HEK293 (cell line): ENCODE results near the gene PIK3R1.

Experiments used
- CTCF ChIA-PET: fragments of 350-600 bp; formaldehyde crosslinking; extraction: SDS; loops from one replicate; lab custom pipeline; 2021; ENCODE audit warnings: antibody characterized with exemption; lab: Yijun Ruan, JAX
- POLR2A ChIA-PET: fragments of 300-600 bp; formaldehyde crosslinking; extraction: SDS; loops from one replicate; lab custom pipeline; 2020; ENCODE audit warnings: antibody characterized with exemption, inconsistent platforms; lab: Yijun Ruan, JAX
- H3K27ac ChIP-seq: fragments of 200-500 bp; sonication (Bioruptor generic); 2 replicates; pipeline ENCODE4 v1.5.1; 2014; ENCODE audit warnings: low read depth, low read length, control low read depth, inconsistent platforms; ENCODE audit errors: extremely low read depth
- H3K36me3 ChIP-seq, 2 experiments: fragments of 200-500 bp in 1 of 2; sonication (Bioruptor generic) in 1 of 2; 1 replicate in 1 of 2; 2 replicates in 1 of 2; pipeline ENCODE4 v1.5.1; 2014 to 2017; ENCODE audit warnings: inconsistent platforms in 2 of 2, low read length in 2 of 2; ENCODE audit not compliant: control insufficient read depth in 2 of 2, insufficient read depth in 1 of 2
- H3K4me1 ChIP-seq: fragments of 200-500 bp; sonication (Bioruptor generic); 2 replicates; pipeline ENCODE4 v1.5.1; 2014; ENCODE audit warnings: mild to moderate bottlenecking, low read length, inconsistent platforms; ENCODE audit not compliant: control insufficient read depth, insufficient read depth
- H3K4me3 ChIP-seq: 2 replicates; pipeline ENCODE4 v1.5.1; 2011; ENCODE audit warnings: low read depth, mild to moderate bottlenecking, control low read depth, low read length, moderate library complexity
- H3K9me3 ChIP-seq: fragments of 200-500 bp; sonication (Bioruptor generic); 2 replicates; pipeline ENCODE4 v1.5.1; 2014; ENCODE audit warnings: low read depth, low read length, inconsistent platforms; ENCODE audit not compliant: control insufficient read depth, insufficient read depth
- GFI1B ChIP-seq: fragments of 450-650 bp; formaldehyde crosslinking; IDR thresholded peaks from 2 replicates; pipeline ENCODE4 v1.5.1; 2016; ENCODE audit warnings: missing biosample characterization, missing genetic modification characterization
- HOXA7 ChIP-seq: sonication (generic); formaldehyde crosslinking; IDR thresholded peaks from 2 replicates; pipeline ENCODE4 v1.8.1; 2022; ENCODE audit warnings: missing genetic modification reagents, borderline replicate concordance
- KLF8 ChIP-seq: fragments of 450-650 bp; formaldehyde crosslinking; IDR thresholded peaks from 2 replicates; pipeline ENCODE4 v1.5.1; 2016; ENCODE audit warnings: missing biosample characterization, missing genetic modification characterization
- REPIN1 ChIP-seq: fragments of 450-650 bp; formaldehyde crosslinking; IDR thresholded peaks from 2 replicates; pipeline ENCODE4 v1.5.1; 2017; ENCODE audit warnings: missing biosample characterization, missing genetic modification characterization, low read depth
- SETDB1 ChIP-seq: IDR thresholded peaks from one replicate; pipeline ENCODE4 v1.6.1; 2017; ENCODE audit warnings: mild to moderate bottlenecking, low read length, moderate library complexity, mixed read lengths; ENCODE audit not compliant: insufficient read length
- ZNF174 ChIP-seq: fragments of 450-650 bp; formaldehyde crosslinking; IDR thresholded peaks from 2 replicates; pipeline ENCODE4 v1.5.0; 2017; ENCODE audit warnings: missing biosample characterization, mild to moderate bottlenecking, missing genetic modification characterization
- ZNF211 ChIP-seq: fragments of 450-650 bp; formaldehyde crosslinking; IDR thresholded peaks from 2 replicates; pipeline ENCODE4 v1.5.1; 2016; ENCODE audit warnings: low read depth, missing biosample characterization, missing genetic modification characterization
- ZNF24 ChIP-seq: fragments of 450-650 bp; formaldehyde crosslinking; IDR thresholded peaks from 2 replicates; pipeline ENCODE4 v1.5.1; 2016; ENCODE audit warnings: missing biosample characterization, missing genetic modification characterization
- ZNF335 ChIP-seq: fragments of 450-650 bp; formaldehyde crosslinking; conservative IDR thresholded peaks from 2 replicates; pipeline ENCODE4 v1.5.1; 2016; ENCODE audit warnings: missing biosample characterization, missing genetic modification characterization
- ZNF561 ChIP-seq: fragments of 450-650 bp; IDR thresholded peaks from 2 replicates; pipeline ENCODE4 v1.5.1; 2018; ENCODE audit warnings: missing biosample characterization, missing genetic modification characterization, borderline replicate concordance
- ZNF624 ChIP-seq: fragments of 450-650 bp; formaldehyde crosslinking; IDR thresholded peaks from 2 replicates; pipeline ENCODE4 v1.5.1; 2017; ENCODE audit warnings: missing biosample characterization, missing genetic modification characterization
- ZNF629 ChIP-seq: fragments of 450-650 bp; formaldehyde crosslinking; IDR thresholded peaks from 2 replicates; pipeline ENCODE4 v1.5.1; 2017; ENCODE audit warnings: missing biosample characterization, missing genetic modification characterization
- ZNF707 ChIP-seq: fragments of 450-650 bp; formaldehyde crosslinking; IDR thresholded peaks from 2 replicates; pipeline ENCODE4 v1.5.1; 2016; ENCODE audit warnings: missing biosample characterization, missing genetic modification characterization
- TF ChIP-seq, protein P1 (sequence below): fragments of 450-650 bp; formaldehyde crosslinking; IDR thresholded peaks from 2 replicates; pipeline ENCODE4 v1.5.1; 2017; ENCODE audit warnings: missing biosample characterization, mild to moderate bottlenecking, missing genetic modification characterization, moderate library complexity
- TF ChIP-seq, protein P2 (sequence below): fragments of 450-650 bp; formaldehyde crosslinking; IDR thresholded peaks from 2 replicates; pipeline ENCODE4 v1.5.1; 2016; ENCODE audit warnings: missing biosample characterization, missing genetic modification characterization
- TF ChIP-seq, protein P3 (sequence below): fragments of 450-650 bp; formaldehyde crosslinking; IDR thresholded peaks from 2 replicates; pipeline ENCODE4 v1.5.1; 2016; ENCODE audit warnings: missing biosample characterization, missing genetic modification characterization
- TF ChIP-seq, protein P4 (sequence below): fragments of 450-650 bp; formaldehyde crosslinking; IDR thresholded peaks from 2 replicates; pipeline ENCODE4 v1.5.1; 2016; ENCODE audit warnings: missing biosample characterization, missing genetic modification characterization
- TF ChIP-seq, protein P5 (sequence below): fragments of 450-650 bp; formaldehyde crosslinking; IDR thresholded peaks from 2 replicates; pipeline ENCODE4 v1.5.1; 2016; ENCODE audit warnings: missing biosample characterization, missing genetic modification characterization
- TF ChIP-seq, protein P6 (sequence below): fragments of 450-650 bp; formaldehyde crosslinking; IDR thresholded peaks from 2 replicates; pipeline ENCODE4 v1.5.1; 2016; ENCODE audit warnings: missing biosample characterization, missing genetic modification characterization

PIK3R1 gene

DNA sequence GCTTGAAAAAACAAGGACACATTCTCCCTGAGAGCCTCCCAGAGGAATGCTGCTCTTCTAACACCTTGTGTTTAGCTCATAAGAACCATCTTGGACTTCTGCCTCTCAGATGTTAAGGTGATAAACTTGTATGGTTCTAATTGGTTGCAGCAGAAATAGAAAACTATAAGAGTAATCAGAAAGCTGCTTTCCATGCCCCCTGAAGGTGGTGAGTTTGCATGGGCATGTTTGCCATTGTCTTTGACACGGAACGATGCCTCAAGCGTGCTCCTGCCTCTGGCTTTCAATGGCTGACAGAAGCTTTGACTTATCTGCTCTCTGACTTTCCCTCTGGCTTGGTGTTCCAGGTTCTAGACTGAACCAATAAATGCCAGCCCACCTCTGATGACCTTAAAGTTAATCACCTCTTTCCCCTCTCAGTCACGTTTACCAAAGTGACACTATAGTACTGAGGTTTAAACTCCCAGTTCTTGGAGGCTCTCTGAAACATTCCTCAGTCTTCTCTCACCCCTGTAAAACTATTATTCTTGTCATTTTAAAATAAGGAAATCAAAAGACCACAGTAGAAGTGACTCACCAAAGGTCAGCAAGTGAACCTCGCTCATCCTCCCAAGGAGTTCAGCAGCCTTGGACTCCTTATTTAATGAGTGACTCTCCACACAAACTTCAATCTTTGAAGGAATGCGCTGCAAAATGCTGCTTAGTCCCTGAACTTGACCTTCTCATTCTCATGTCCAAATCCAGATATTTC is 103.6 kb downstream of the PIK3R1 start:
- no peak overlapping the region for H3K27ac ChIP-seq
- H3K9me3 ChIP-seq: no peaks in the 10 kb centered on the region
- H3K4me1 ChIP-seq: no peaks in the 10 kb centered on the region
- POLR2A ChIA-PET: no interaction called here
- no peaks in the 10 kb centered on the region for H3K36me3 ChIP-seq
- H3K4me3 ChIP-seq: no peak overlapping the region
- CTCF ChIA-PET: interaction anchor here (0.6 kb wide), 1 partner anchor 362 kb away, joined by 3 read pairs; no protein-coding TSS in a partner anchor
- no peak for TF ChIP-seq ZNF624 (tag by site-specific recombination)

DNA sequence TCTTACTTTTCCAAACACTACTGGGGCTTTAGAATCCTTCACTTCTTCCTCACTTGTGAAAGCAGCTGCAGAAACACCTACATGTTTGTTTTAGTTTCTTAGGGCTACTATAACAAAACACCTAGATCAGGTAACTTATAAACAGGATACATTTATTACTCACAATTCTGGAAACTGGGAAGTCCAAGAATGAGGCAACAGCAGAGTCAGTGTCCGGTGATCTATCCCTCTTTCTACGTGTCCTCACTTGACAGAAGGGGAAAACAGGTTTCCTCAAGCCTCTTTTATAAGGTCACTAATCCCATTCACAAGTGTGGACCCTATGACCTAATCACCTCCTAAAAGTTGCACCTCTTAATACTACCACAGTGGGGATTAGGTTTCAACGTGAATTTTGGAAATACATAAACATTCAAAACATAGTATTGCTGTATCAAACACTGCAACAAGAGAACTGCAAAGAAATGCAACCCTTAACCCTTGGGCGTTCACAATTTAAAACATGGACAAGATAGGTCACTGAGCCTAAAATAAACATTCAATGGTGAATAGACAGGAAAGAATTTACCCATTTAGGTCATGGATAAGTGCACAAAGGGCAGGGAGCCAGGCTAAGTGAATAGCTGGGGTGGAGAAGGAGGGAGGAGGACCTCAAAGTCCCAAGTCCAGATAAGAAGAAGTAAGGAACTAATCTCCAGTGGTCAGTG is 104.3 kb downstream of the PIK3R1 start:
- no peaks in the 10 kb centered on the region for H3K9me3 ChIP-seq
- ChIA-PET POLR2A (no interaction called here), CTCF (interaction anchor here (1.4 kb wide), 1 partner anchor 33 kb away, joined by 4 read pairs; no protein-coding TSS in a partner anchor)
- no peaks in the 10 kb centered on the region for H3K36me3 ChIP-seq
- TF ChIP-seq, protein P1, sequence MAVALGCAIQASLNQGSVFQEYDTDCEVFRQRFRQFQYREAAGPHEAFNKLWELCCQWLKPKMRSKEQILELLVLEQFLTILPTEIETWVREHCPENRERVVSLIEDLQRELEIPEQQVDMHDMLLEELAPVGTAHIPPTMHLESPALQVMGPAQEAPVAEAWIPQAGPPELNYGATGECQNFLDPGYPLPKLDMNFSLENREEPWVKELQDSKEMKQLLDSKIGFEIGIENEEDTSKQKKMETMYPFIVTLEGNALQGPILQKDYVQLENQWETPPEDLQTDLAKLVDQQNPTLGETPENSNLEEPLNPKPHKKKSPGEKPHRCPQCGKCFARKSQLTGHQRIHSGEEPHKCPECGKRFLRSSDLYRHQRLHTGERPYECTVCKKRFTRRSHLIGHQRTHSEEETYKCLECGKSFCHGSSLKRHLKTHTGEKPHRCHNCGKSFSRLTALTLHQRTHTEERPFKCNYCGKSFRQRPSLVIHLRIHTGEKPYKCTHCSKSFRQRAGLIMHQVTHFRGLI (tag by site-specific recombination): no peak
- TF ChIP-seq, protein P2, sequence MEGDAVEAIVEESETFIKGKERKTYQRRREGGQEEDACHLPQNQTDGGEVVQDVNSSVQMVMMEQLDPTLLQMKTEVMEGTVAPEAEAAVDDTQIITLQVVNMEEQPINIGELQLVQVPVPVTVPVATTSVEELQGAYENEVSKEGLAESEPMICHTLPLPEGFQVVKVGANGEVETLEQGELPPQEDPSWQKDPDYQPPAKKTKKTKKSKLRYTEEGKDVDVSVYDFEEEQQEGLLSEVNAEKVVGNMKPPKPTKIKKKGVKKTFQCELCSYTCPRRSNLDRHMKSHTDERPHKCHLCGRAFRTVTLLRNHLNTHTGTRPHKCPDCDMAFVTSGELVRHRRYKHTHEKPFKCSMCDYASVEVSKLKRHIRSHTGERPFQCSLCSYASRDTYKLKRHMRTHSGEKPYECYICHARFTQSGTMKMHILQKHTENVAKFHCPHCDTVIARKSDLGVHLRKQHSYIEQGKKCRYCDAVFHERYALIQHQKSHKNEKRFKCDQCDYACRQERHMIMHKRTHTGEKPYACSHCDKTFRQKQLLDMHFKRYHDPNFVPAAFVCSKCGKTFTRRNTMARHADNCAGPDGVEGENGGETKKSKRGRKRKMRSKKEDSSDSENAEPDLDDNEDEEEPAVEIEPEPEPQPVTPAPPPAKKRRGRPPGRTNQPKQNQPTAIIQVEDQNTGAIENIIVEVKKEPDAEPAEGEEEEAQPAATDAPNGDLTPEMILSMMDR (tag by site-specific recombination): no peak
- TF ChIP-seq, protein P3, sequence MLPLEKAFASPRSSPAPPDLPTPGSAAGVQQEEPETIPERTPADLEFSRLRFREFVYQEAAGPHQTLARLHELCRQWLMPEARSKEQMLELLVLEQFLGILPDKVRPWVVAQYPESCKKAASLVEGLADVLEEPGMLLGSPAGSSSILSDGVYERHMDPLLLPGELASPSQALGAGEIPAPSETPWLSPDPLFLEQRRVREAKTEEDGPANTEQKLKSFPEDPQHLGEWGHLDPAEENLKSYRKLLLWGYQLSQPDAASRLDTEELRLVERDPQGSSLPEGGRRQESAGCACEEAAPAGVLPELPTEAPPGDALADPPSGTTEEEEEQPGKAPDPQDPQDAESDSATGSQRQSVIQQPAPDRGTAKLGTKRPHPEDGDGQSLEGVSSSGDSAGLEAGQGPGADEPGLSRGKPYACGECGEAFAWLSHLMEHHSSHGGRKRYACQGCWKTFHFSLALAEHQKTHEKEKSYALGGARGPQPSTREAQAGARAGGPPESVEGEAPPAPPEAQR (tag by site-specific recombination): no peak
- no peak for TF ChIP-seq ZNF624 (tag by site-specific recombination)
- no peak for TF ChIP-seq ZNF335 (tag by site-specific recombination)
- TF ChIP-seq ZNF629: no peak
- no peak for TF ChIP-seq ZNF707 (tag by site-specific recombination)
- no peak for TF ChIP-seq ZNF211 (tag by site-specific recombination)
- TF ChIP-seq, protein P4, sequence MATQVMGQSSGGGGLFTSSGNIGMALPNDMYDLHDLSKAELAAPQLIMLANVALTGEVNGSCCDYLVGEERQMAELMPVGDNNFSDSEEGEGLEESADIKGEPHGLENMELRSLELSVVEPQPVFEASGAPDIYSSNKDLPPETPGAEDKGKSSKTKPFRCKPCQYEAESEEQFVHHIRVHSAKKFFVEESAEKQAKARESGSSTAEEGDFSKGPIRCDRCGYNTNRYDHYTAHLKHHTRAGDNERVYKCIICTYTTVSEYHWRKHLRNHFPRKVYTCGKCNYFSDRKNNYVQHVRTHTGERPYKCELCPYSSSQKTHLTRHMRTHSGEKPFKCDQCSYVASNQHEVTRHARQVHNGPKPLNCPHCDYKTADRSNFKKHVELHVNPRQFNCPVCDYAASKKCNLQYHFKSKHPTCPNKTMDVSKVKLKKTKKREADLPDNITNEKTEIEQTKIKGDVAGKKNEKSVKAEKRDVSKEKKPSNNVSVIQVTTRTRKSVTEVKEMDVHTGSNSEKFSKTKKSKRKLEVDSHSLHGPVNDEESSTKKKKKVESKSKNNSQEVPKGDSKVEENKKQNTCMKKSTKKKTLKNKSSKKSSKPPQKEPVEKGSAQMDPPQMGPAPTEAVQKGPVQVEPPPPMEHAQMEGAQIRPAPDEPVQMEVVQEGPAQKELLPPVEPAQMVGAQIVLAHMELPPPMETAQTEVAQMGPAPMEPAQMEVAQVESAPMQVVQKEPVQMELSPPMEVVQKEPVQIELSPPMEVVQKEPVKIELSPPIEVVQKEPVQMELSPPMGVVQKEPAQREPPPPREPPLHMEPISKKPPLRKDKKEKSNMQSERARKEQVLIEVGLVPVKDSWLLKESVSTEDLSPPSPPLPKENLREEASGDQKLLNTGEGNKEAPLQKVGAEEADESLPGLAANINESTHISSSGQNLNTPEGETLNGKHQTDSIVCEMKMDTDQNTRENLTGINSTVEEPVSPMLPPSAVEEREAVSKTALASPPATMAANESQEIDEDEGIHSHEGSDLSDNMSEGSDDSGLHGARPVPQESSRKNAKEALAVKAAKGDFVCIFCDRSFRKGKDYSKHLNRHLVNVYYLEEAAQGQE: no peak
- no peak for TF ChIP-seq ZNF561 (tag by site-specific recombination)
- no peak for TF ChIP-seq GFI1B (tag by site-specific recombination)
- TF ChIP-seq HOXA7 (CRISPR knock-in tag): no peak
- TF ChIP-seq ZNF174: no peak
- no peak for TF ChIP-seq REPIN1
- no peak for TF ChIP-seq KLF8 (tag by site-specific recombination)
- TF ChIP-seq, protein P5, sequence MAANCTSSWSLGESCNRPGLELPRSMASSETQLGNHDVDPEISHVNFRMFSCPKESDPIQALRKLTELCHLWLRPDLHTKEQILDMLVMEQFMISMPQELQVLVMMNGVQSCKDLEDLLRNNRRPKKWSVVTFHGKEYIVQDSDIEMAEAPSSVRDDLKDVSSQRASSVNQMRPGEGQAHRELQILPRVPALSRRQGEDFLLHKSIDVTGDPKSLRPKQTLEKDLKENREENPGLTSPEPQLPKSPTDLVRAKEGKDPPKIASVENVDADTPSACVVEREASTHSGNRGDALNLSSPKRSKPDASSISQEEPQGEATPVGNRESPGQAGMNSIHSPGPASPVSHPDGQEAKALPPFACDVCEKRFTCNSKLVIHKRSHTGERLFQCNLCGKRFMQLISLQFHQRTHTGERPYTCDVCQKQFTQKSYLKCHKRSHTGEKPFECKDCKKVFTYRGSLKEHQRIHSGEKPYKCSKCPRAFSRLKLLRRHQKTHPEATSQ (tag by site-specific recombination): no peak
- no peak for TF ChIP-seq ZNF24
- TF ChIP-seq SETDB1: no peak
- TF ChIP-seq, protein P6, sequence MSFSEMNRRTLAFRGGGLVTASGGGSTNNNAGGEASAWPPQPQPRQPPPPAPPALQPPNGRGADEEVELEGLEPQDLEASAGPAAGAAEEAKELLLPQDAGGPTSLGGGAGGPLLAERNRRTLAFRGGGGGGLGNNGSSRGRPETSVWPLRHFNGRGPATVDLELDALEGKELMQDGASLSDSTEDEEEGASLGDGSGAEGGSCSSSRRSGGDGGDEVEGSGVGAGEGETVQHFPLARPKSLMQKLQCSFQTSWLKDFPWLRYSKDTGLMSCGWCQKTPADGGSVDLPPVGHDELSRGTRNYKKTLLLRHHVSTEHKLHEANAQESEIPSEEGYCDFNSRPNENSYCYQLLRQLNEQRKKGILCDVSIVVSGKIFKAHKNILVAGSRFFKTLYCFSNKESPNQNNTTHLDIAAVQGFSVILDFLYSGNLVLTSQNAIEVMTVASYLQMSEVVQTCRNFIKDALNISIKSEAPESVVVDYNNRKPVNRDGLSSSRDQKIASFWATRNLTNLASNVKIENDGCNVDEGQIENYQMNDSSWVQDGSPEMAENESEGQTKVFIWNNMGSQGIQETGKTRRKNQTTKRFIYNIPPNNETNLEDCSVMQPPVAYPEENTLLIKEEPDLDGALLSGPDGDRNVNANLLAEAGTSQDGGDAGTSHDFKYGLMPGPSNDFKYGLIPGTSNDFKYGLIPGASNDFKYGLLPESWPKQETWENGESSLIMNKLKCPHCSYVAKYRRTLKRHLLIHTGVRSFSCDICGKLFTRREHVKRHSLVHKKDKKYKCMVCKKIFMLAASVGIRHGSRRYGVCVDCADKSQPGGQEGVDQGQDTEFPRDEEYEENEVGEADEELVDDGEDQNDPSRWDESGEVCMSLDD (tag by site-specific recombination): no peak
- H3K4me3 ChIP-seq: no peak overlapping the region
- no peak overlapping the region for H3K27ac ChIP-seq
- no peaks in the 10 kb centered on the region for H3K4me1 ChIP-seq
